Mucosa of descending colon (tissue), 3 donors: ENCODE measurements around the gene KHSRP. TPM values are rescaled to one million over a fixed set of nuclear protein-coding genes. Genes with fewer than 3 reads are reported as not detected.

ENCODE experiments used
- ATAC-seq: fragments of 200-7000 bp; cut with Tn5 transposase; one replicate; pipeline ENCODE4 v1.9.1; 2020; ENCODE audit warnings: mild to moderate bottlenecking, moderate library complexity
- DNase-seq, 3 donors: peaks; one replicate each; pipeline ENCODE4 v3.0.0-alpha.2; 2020
- H3K36me3 ChIP-seq: fragments of 200-600 bp; one replicate; pipeline ENCODE4 v1.8.0; 2021; ENCODE audit warnings: low read depth, mild to moderate bottlenecking
- H3K4me1 ChIP-seq: fragments of 200-600 bp; one replicate; pipeline ENCODE4 v1.8.0; 2021; ENCODE audit warnings: low read depth, mild to moderate bottlenecking
- H3K4me3 ChIP-seq: fragments of 200-600 bp; one replicate; pipeline ENCODE4 v1.8.0; 2021; ENCODE audit warnings: mild to moderate bottlenecking
- H3K9me3 ChIP-seq: fragments of 200-600 bp; one replicate; pipeline ENCODE4 v1.8.0; 2021; ENCODE audit warnings: mild to moderate bottlenecking
- intact Hi-C, 2 donors: fragments of 100-400 bp; cut with DNase I in 1 of 2; cut with micrococcal nuclease in 1 of 2; formaldehyde crosslinking; loops; one replicate each; pipeline versions ENCODE4 v1.11.0 to v1.11.1; 2022; cut with DNase I, micrococcal nuclease
- total RNA-seq, 3 donors: library from RNA; stranded (reverse); fragmentation: NEBNext Ultra II Directional in 2 of 3; extraction: Animal tissue kit (Norgen Biotek cat#: 25700) in 2 of 3; gene quantifications; one replicate each; pipeline versions ENCODE4 v1.2.1 to v1.2.4, GENCODE V29; 2021 to 2023
- TF ChIP-seq, protein P1 (sequence below): fragments of 200-600 bp; IDR thresholded peaks from one replicate; pipeline ENCODE4 v1.8.0; 2022; ENCODE audit warnings: antibody characterized with exemption, mild to moderate bottlenecking
- donor health status: DM: no; HTN: no; CAD: no; lungs with moderate emphysema.
- donor health status: DM: no; HTN: no; CAD: no.
- donor health status: DM: no; HTN: yes; CAD: no.

Gene KHSRP
- total RNA-seq, 3 donors from 2014 or later, result 187 to 241 (median 236) TPM

DNA sequence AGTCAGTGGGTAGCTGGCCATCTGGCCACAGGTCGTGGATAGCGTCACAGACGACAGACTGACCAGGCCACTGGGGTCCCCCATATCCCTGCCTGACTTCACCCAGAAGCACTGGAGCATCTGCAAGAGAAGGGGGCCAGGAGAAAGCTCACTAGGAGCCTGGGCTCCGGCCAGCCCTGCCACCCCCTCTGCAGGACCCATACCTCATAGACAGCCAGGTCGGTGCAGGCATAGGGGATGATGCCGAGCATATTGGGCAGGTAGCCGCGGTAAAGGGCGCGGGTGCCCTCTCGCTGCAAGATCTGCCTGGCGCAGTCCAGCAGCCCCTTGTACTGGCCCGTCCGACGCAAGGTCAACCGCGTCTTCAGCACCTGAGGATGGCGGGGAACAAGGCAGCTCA lies 2.5 kb upstream of the KHSRP start:
- Histone ChIP-seq H3K4me1 (peaks cover 19% of the 10 kb centered on the region), H3K4me3 (no peak overlapping the region), H3K9me3 (no peaks in the 10 kb centered on the region), H3K36me3 (peaks cover 7% of the 10 kb centered on the region)
- DNase-seq (no peak), ATAC-seq (no peak)
- TF ChIP-seq, protein P1, sequence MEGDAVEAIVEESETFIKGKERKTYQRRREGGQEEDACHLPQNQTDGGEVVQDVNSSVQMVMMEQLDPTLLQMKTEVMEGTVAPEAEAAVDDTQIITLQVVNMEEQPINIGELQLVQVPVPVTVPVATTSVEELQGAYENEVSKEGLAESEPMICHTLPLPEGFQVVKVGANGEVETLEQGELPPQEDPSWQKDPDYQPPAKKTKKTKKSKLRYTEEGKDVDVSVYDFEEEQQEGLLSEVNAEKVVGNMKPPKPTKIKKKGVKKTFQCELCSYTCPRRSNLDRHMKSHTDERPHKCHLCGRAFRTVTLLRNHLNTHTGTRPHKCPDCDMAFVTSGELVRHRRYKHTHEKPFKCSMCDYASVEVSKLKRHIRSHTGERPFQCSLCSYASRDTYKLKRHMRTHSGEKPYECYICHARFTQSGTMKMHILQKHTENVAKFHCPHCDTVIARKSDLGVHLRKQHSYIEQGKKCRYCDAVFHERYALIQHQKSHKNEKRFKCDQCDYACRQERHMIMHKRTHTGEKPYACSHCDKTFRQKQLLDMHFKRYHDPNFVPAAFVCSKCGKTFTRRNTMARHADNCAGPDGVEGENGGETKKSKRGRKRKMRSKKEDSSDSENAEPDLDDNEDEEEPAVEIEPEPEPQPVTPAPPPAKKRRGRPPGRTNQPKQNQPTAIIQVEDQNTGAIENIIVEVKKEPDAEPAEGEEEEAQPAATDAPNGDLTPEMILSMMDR, result no peak
- intact Hi-C loops, result no loop called here

DNA sequence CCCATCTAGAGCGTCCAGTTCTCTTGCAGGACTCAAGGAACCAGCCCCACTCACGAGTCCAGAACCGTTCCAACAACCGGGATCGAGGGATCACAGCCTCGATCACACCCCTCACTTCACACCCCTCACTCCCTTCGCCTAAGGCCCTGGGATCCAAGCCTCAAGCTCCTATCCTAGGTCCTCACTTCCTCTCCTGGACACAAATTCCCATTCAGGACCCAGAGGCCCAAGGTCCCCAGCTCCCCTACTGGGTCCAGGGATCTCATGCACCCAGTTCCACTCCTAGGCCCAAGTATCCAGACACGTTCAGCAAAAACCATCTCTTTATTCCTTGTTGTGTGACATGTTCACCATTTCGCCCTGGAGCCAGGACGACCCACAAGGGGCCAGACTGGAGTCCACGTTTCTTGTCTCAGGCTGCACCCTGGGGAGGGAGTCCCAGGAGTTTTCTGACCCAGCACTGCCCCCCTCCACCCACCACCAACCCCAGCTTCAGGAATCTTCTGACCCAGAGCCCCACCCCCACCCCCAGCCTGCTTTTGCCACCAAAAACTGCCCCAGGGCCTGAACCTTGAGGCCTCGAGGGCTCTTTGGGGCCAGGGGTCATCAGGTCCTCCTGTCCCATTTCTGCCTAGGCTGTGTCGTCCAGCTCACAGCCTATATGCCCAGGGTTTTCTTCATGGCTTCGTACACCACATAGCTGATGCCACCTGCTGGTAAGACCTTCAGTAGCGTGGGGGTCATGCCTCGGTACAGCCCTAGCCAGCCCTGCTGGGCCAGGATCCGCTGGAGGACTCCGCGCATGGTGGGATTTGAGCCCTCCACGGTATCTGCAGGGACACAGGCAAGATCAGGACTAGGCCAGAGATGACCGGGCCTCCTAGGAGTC lies 1.4 kb upstream of the KHSRP start:
- peak in 1 of 3 donors; percentile 27 for DNase-seq
- TF ChIP-seq, protein P1, result no peak
- no peak for ATAC-seq
- H3K4me1 ChIP-seq, result peaks cover 19% of the 10 kb centered on the region
- intact Hi-C loops, result no loop called here
- no peak overlapping the region for H3K4me3 ChIP-seq
- no peaks in the 10 kb centered on the region for H3K9me3 ChIP-seq
- peaks cover 7% of the 10 kb centered on the region for H3K36me3 ChIP-seq

DNA sequence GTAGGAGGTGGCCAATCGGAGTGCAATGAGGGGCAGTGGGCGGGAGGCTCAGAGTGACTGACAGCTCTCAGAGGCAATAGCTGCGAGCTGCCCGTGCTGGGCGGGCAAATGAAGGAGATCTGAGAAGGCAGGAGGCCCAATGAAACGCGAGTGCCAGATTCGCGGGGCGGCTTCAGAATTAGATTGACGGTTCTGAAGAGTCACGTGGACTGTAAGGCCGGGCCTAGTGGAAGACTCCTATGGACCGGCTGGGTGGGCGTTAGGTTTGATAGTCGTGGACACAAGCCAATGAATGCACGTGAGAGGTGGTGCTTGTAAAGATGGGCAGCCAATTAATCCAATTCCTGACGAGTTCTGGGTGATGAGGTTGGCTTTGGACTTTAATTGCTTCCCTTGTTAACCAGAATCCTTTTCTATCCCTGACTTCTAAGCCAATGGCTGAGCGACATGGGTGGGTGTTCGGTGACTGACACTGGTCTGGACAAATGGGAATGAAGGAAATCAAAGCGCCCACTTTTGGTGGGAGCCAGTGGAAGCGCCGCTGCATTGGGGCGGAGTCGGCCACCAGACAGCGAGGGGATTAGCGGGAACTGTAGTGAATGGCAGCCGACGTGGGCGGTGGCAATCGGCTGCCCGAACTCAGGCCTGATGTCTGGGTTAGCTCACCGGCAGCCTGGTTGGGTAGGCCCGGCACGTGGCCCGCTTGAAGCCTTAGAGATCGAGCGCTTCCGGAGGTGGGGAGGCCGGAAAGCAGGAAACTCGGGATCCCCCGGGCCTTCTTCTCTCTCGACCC lies 524 bp upstream of the KHSRP start:
- H3K4me3 ChIP-seq, result peak overlapping the region; percentile 61
- H3K9me3 ChIP-seq, result no peaks in the 10 kb centered on the region
- intact Hi-C loops, result no loop called here
- ATAC-seq (peak; percentile 92), DNase-seq (peak; percentile 99 to 100 (median 99))
- TF ChIP-seq, protein P1, result peak; percentile 41
- peaks cover 19% of the 10 kb centered on the region for H3K4me1 ChIP-seq
- peaks cover 12% of the 10 kb centered on the region for H3K36me3 ChIP-seq

DNA sequence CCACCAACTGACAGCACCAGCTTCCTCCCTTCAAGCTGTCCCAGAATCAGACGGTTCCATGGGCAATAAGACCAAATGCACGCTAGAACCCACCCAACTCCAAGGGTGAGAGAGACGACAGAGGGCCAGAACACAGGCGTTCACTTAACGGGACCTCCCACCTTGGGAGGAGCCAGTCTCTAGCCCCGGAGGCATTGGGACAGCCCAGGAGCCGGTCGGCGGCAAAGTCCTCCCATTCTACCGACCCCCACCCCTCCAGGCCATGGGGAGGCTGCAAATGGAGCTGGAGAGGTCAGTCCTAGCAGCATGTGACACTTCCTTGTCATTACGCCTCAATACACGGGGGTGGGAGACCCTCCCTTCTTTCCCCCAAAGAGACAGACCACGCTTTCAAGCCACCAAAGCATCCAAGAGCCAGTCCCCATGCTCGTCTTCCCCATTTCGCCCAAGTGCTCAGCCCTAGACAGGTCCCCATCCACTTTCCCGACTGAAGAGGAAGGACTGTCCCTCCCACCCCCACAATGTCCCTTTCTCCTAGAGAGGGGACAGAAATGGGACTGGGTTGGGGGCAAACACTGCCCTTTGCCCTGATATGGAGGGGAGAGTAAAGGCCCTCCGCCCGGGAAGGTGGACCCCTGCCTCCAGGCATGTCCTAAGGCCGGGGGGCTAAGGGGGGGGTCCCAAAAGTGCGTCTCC lies 964 bp downstream of the KHSRP start:
- intact Hi-C loops, result no loop called here
- peak in 2 of 3 donors; percentile 41 to 51 for DNase-seq
- H3K9me3 ChIP-seq, result no peaks in the 10 kb centered on the region
- TF ChIP-seq, protein P1, result no peak
- H3K36me3 ChIP-seq, result peaks cover 12% of the 10 kb centered on the region
- no peak for ATAC-seq
- peak overlapping the region; percentile 61 for H3K4me3 ChIP-seq
- peaks cover 19% of the 10 kb centered on the region for H3K4me1 ChIP-seq
